ENCODE measurements around the gene DUS2.

The DUS2 gene

DNA sequence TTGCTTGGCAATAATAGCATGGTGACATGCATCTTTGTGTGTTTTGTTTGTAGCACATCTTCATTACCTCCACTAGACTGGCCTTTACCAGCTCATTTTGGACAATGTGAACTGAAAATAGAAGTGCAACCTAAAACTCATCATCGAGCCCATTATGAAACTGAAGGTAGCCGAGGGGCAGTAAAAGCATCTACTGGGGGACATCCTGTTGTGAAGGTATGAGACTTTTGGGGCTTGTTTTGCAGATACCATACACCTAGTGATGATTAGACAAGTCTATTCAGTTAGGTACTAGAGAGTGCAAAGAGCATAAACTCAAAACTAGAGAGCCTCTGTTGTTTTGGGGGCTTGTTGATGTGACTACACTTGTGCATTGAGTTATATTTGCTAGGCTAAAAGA lies 103.3 kb downstream of the DUS2 start:
- no peak for DNase-seq (ENCODE audit: low spot score)

DNA sequence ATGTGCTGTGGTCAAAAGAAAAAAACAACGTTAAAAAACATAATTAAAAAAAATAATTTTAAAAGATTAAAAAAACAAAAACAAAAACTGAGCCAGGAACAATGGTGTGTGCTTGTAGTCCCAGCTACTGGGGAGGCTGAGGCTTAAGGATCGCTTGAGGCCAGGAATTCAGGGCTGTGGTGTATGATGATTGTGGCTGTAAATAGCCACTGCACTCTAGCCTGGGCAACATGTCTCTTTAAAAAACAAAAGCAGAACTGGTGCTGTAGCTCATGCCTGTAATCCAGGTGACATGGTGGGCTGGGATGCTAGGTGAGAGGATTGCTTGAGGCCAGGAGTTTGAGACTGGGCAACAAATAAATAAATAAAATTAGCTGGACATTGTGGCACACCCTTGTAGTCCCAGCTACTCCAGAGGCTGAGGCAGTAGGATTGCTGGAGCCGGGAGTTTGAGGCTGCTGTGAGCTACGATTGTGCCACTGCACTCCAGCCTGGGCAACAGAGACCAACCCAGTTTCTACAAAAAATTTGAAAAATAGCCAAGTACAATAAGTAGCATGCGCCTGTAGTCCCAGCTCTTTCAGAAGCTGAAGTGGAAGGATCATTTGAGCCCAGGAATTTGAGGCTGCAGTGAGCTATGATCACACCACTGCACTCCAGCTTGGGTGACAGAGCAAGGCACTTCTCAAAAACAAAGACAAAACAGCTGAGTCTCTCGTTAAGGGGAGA lies 105.7 kb downstream of the DUS2 start:
- no peak for DNase-seq (ENCODE audit: low spot score)

Measured in AG20443 (cell line).